Endothelial cell of umbilical vein (primary cell): Measurements from ENCODE around the gene TAF3. TPM values are rescaled to one million over a fixed set of nuclear protein-coding genes. Genes with fewer than 3 reads are reported as not detected.

Experiments used
- BruUV-seq: library from RNA; stranded (reverse); fragments of 400-500 nt; replicated peaks from 2 replicates; lab custom pipeline; 2021; lab: Mats Ljungman, UMichigan
- CTCF ChIA-PET: fragments of 300-600, 350-600 bp; sonication (Branson Sonifier 250); formaldehyde crosslinking; loops from one replicate; lab custom pipeline; 2021; ENCODE audit warnings: antibody characterized with exemption, inconsistent platforms; lab: Charles Lee
- POLR2A ChIA-PET: fragments of 300-600, 350-600 bp; sonication (Branson Sonifier 250); formaldehyde crosslinking; loops from one replicate; lab custom pipeline; 2021; ENCODE audit warnings: antibody characterized with exemption, inconsistent platforms; lab: Charles Lee
- DNase-seq: peaks from one replicate; pipeline ENCODE4 v3.0.0-alpha.2; 2011; ENCODE audit warnings: low read depth, low spot score
- FAIRE-seq: peaks from 2 replicates; lab custom pipeline; 2011; peaks lifted over from hg19 to GRCh38; lab: Jason Lieb, UNC
- H2AFZ ChIP-seq: 2 replicates; pipeline ENCODE4 v1.6.0; 2012; ENCODE audit warnings: low read depth, low read length, control low read depth, inconsistent platforms
- H3K27ac ChIP-seq: 2 replicates; pipeline ENCODE4 v1.5.1; 2011; ENCODE audit warnings: low read depth, mild to moderate bottlenecking, control low read depth, low read length, moderate library complexity; ENCODE audit not compliant: insufficient read depth
- H3K27me3 ChIP-seq, 2 experiments: 2 replicates each; pipeline versions ENCODE4 v1.6.0 to v1.6.1; 2011; ENCODE audit warnings: low read length in 2 of 2, mixed read lengths in 1 of 2; ENCODE audit not compliant: control insufficient read depth in 2 of 2, insufficient read depth in 2 of 2
- H3K36me3 ChIP-seq, 2 experiments: 2 replicates in 1 of 2; 3 replicates in 1 of 2; pipeline ENCODE4 v1.5.1; 2011; ENCODE audit warnings: low read length in 2 of 2, mild to moderate bottlenecking in 1 of 2, moderate library complexity in 1 of 2; ENCODE audit not compliant: control insufficient read depth in 2 of 2, insufficient read depth in 2 of 2; ENCODE audit errors: extremely low read depth in 1 of 2
- H3K4me1 ChIP-seq: 3 replicates; pipeline ENCODE4 v1.5.1; 2011; ENCODE audit warnings: mild to moderate bottlenecking, low read length; ENCODE audit not compliant: control insufficient read depth, insufficient read depth; ENCODE audit errors: extremely low read depth
- H3K4me2 ChIP-seq: 2 replicates; pipeline ENCODE4 v1.6.1; 2011; ENCODE audit warnings: low read length, control low read depth, mixed read lengths; ENCODE audit not compliant: insufficient read depth
- H3K4me3 ChIP-seq, 3 experiments: fragments of 200-600 bp in 1 of 3; sonication (generic), shearing (Covaris generic) in 1 of 3; replicated peaks in 1 of 3; 2 replicates each; pipeline ENCODE4 v1.5.1; 2011 to 2016; ENCODE audit warnings: control low read depth in 3 of 3, low read length in 3 of 3, mild to moderate bottlenecking in 2 of 3, inconsistent platforms in 1 of 3, low read depth in 1 of 3, moderate library complexity in 1 of 3; ENCODE audit not compliant: insufficient read depth in 1 of 3
- H3K79me2 ChIP-seq: 2 replicates; pipeline ENCODE4 v1.6.0; 2012; ENCODE audit warnings: low read length, inconsistent platforms; ENCODE audit not compliant: control insufficient read depth, insufficient read depth
- H3K9ac ChIP-seq: replicated peaks from 2 replicates; pipeline ENCODE3; 2011; ENCODE audit warnings: low read length, control low read depth; ENCODE audit not compliant: insufficient read depth; ENCODE audit errors: extremely low read depth
- H3K9me1 ChIP-seq: replicated peaks from 3 replicates; pipeline ENCODE4 v1.6.0; 2011; ENCODE audit warnings: mild to moderate bottlenecking, low read length; ENCODE audit not compliant: control insufficient read depth, insufficient read depth; ENCODE audit errors: extremely low read depth
- H3K9me3 ChIP-seq: replicated peaks from 2 replicates; pipeline ENCODE4 v1.5.1; 2012; ENCODE audit warnings: low read length, inconsistent platforms; ENCODE audit not compliant: control insufficient read depth, insufficient read depth
- H4K20me1 ChIP-seq: replicated peaks from 2 replicates; pipeline ENCODE3; 2011; ENCODE audit warnings: mild to moderate bottlenecking, low read length; ENCODE audit not compliant: control insufficient read depth, insufficient read depth; ENCODE audit errors: extremely low read depth
- EZH2 ChIP-seq: IDR thresholded peaks from 2 replicates; pipeline ENCODE4 v1.6.1; 2012; ENCODE audit warnings: borderline replicate concordance, low read depth, mild to moderate bottlenecking, moderate library complexity, low read length, inconsistent platforms; ENCODE audit not compliant: severe bottlenecking
- FOS ChIP-seq: IDR thresholded peaks from 2 replicates; pipeline ENCODE4 v1.6.1; 2011; ENCODE audit warnings: mild to moderate bottlenecking, low read length, moderate library complexity, borderline replicate concordance; ENCODE audit not compliant: insufficient read depth
- GATA2 ChIP-seq: IDR thresholded peaks from 2 replicates; pipeline ENCODE4 v1.7.0; 2011; ENCODE audit warnings: low read depth, mild to moderate bottlenecking, moderate library complexity, mixed read lengths, low read length; ENCODE audit not compliant: insufficient read length, insufficient read depth
- JUN ChIP-seq: IDR thresholded peaks from 2 replicates; pipeline ENCODE4 v1.6.1; 2011; ENCODE audit warnings: borderline replicate concordance, low read depth; ENCODE audit not compliant: insufficient read length, insufficient read depth
- MYC ChIP-seq: IDR thresholded peaks from one replicate; pipeline ENCODE4 v1.6.1; 2011; ENCODE audit warnings: mild to moderate bottlenecking, low read depth, low read length
- POLR2A ChIP-seq: IDR thresholded peaks from 2 replicates; pipeline ENCODE4 v1.6.1; 2012; ENCODE audit warnings: low read depth, mild to moderate bottlenecking, control low read depth, low read length
- POLR2AphosphoS5 ChIP-seq: IDR thresholded peaks from 2 replicates; pipeline ENCODE4 v1.6.1; 2012; ENCODE audit warnings: low read depth, mild to moderate bottlenecking, control low read depth, low read length, moderate library complexity; ENCODE audit not compliant: insufficient read depth
- dilution Hi-C: fragments of 300-500 bp; cut with MboI; formaldehyde crosslinking; loops from one replicate; pipeline ENCODE4 v1.15.0; 2019; ENCODE audit warnings: low sequenced_read_pairs; ENCODE audit not compliant: extremely low pct_ligation_motif_present
- intact Hi-C: fragments of 100-400 bp; cut with micrococcal nuclease; formaldehyde crosslinking; loops from one replicate; pipeline ENCODE4 v1.10.0; 2022
- polyA plus RNA-seq, 4 experiments: library from polyadenylated mRNA; depleted of rRNA in 3 of 4; stranded (reverse) in 3 of 4; unstranded in 1 of 4; fragments of >200 nt; gene quantifications; 2 replicates each; pipeline versions ENCODE4 v1.2.1 to v1.2.3, GENCODE V29; 2011 to 2012; ENCODE audit warnings: missing spikeins in 1 of 4
- total RNA-seq: library from RNA; stranded (reverse); gene quantifications from 2 replicates; pipeline ENCODE4 v1.2.3, GENCODE V29; 2021
- TF ChIP-seq, protein P1 (sequence below): IDR thresholded peaks from 2 replicates; pipeline ENCODE4 v1.6.1; 2011; ENCODE audit not compliant: insufficient read depth, insufficient read length
- TF ChIP-seq, protein P2 (sequence below), 2 donors: IDR thresholded peaks; 1 replicate in 1 of 2; 2 replicates in 1 of 2; pipeline ENCODE4 v1.5.1; 2011; ENCODE audit warnings: low read length in 2 of 2, mild to moderate bottlenecking in 2 of 2, moderate library complexity in 2 of 2, control low read depth in 1 of 2, inconsistent platforms in 1 of 2, low read depth in 1 of 2; ENCODE audit not compliant: insufficient read depth in 1 of 2; ENCODE audit errors: extremely low read depth in 1 of 2

Gene TAF3
- total and polyA plus RNA-seq, 2 donors (not counting 3 experiments of a cell fraction or from before 2014, with no cell fraction given) = 2.4 to 10.5 TPM

DNA sequence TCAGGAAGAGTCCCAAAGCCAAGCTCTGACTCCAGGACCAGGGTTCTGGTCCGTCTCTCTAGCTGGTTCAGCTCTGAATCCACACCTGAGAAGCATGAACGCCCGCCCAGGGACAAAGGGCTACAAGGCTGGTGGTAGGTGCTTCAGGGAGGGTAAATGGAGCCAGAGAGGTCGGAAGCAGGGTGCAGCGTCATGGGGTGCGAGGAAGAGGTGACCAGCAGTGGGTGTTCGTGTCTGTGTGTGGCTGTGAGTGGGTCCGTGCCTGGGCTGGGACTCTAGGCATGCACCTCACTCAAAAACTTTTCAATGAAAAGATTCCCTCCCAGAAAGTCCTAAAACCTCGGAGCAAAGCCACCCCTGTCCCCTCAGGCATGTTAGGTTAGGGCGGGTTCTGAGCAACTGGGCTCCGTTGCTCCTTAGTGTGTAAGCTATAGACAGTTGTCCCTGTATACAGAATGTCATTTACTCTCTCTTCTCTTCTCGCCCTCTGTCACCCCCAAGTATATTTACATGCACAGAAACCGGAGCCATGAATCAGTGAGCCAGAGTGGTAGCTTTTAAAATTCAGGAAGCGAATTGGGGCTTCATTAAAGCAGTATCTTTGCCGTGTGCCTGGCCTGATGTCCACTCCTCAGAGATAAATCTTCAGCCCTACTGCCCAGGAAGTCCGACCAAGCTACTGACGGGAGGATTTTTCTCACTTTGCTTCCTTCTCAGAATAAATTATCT, 223.9 kb downstream of the TAF3 start:
- intact Hi-C loops (loop anchor here (2.0 kb wide), 1 partner anchor 73 kb away; no protein-coding TSS in a partner anchor), dilution Hi-C loops (no loop called here)
- peaks cover 3% of the 10 kb centered on the region for H3K79me2 ChIP-seq
- H3K27ac ChIP-seq = no peak overlapping the region
- H4K20me1 ChIP-seq = no peaks in the 10 kb centered on the region
- H2AFZ ChIP-seq = peak overlapping the region; percentile 85
- H3K4me1 ChIP-seq = peaks cover 67% of the 10 kb centered on the region
- no peaks in the 10 kb centered on the region for H3K9me1 ChIP-seq
- no peak overlapping the region for H3K4me3 ChIP-seq
- TF ChIP-seq, protein P1, sequence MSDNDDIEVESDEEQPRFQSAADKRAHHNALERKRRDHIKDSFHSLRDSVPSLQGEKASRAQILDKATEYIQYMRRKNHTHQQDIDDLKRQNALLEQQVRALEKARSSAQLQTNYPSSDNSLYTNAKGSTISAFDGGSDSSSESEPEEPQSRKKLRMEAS = no peak
- TF ChIP-seq, protein P2, sequence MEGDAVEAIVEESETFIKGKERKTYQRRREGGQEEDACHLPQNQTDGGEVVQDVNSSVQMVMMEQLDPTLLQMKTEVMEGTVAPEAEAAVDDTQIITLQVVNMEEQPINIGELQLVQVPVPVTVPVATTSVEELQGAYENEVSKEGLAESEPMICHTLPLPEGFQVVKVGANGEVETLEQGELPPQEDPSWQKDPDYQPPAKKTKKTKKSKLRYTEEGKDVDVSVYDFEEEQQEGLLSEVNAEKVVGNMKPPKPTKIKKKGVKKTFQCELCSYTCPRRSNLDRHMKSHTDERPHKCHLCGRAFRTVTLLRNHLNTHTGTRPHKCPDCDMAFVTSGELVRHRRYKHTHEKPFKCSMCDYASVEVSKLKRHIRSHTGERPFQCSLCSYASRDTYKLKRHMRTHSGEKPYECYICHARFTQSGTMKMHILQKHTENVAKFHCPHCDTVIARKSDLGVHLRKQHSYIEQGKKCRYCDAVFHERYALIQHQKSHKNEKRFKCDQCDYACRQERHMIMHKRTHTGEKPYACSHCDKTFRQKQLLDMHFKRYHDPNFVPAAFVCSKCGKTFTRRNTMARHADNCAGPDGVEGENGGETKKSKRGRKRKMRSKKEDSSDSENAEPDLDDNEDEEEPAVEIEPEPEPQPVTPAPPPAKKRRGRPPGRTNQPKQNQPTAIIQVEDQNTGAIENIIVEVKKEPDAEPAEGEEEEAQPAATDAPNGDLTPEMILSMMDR (IDR thresholded peaks at IDR 0.05; ENCODE audit: extremely low read depth in 1 of 2, insufficient read depth in 1 of 2, low read depth in 1 of 2, low read length in 2 of 2) = no peak
- no peak for TF ChIP-seq MYC
- TF ChIP-seq POLR2AphosphoS5 = no peak
- no peak for TF ChIP-seq GATA2
- no peak for TF ChIP-seq JUN
- no peak for TF ChIP-seq POLR2A
- TF ChIP-seq EZH2 = no peak
- no peak for TF ChIP-seq FOS
- BruUV-seq = no TSS peak
- peak; percentile 16 for DNase-seq
- no peaks in the 10 kb centered on the region for H3K9me3 ChIP-seq
- no peaks in the 10 kb centered on the region for H3K36me3 ChIP-seq
- H3K4me2 ChIP-seq = no peak overlapping the region
- peak; percentile 38 for FAIRE-seq
- no peak overlapping the region for H3K9ac ChIP-seq
- ChIA-PET CTCF (interaction anchor here (1.8 kb wide), 1 partner anchor 170 kb away, joined by 8 read pairs; no protein-coding TSS in a partner anchor), POLR2A (no interaction called here)
- H3K27me3 ChIP-seq = peaks cover 25 to 28% of the 10 kb centered on the region in 2 experiments
